GM10266 (cell line): Measurements from ENCODE around the gene FAM120A.

Source experiments
- DNase-seq: peaks from one replicate; pipeline ENCODE4 v3.0.0; 2012; ENCODE audit errors: extremely low spot score
- CTCF ChIP-seq: IDR thresholded peaks from 2 replicates; pipeline ENCODE4 v1.5.1; 2012; ENCODE audit warnings: mild to moderate bottlenecking, low read depth; ENCODE audit not compliant: control insufficient read depth, insufficient read depth; ENCODE audit errors: missing control alignments

The FAM120A gene

DNA sequence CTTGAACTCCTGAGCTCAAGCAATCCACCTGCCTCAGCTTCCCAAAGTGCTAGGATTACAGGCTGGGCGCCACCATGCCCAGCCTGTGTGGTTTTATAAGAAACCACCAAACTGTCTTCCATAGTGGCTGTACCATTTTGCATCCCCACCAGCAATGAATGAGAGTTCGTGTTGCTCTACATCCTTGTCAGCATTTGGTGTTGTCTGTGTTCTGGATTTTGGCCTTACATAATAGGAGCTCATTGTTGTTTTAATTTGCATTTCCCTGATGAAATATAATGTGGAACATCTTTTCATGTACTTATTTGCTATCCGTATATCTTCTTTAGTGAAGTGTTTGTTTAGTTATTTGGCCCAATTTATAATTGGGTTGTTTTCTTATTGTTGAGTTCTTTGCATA lies 154.7 kb downstream of the FAM120A start:
- no peak for DNase-seq
- no peak for TF ChIP-seq CTCF

DNA sequence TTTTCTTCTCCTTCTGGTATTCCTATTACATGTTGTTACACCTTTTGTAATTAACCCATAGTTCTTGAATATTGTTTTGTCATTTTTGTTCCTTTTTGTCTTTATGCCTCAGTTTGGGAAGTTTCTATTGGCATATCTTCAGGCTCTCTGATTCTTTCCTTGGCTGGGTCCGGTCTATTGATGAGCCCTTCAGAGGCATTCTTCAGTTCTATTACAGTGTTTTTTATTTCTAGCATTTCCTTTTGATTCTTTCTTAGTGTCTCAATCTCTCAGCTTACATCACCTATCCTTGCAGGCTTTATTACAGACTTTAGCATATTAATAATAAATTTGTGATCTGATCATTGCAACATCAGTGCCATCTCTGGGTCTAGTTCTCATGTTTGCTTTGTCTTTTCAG lies 158.7 kb downstream of the FAM120A start:
- TF ChIP-seq CTCF = no peak
- DNase-seq = no peak

- DNase-seq = no peak
- no peak for TF ChIP-seq CTCF
Measured at GRCh38 chr9:93612052-93612795, 160.7 kb downstream of the FAM120A start.

DNA sequence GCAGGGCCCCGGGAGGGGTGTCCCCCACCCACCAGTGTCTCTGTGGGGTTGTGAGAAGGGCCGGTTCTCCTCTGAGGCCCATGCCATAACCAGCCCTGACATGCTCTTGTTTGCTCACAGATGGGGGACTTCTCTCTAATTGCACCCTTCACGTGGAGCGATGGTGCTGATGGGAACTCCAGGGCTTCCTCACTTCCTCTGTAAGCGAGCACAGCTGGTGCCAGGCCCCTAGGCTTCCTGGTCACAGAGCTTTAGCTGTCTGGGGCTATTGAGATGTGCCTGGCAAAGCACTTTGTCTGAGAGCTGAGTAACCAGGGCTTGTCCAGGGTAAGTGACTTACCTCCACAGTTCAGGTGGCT lies 161.3 kb downstream of the FAM120A start:
- peak; percentile 42 for DNase-seq
- no peak for TF ChIP-seq CTCF

- no peak for DNase-seq
- TF ChIP-seq CTCF = no peak
Measured at GRCh38 chr9:93613174-93613573, 161.7 kb downstream of the FAM120A start.

- DNase-seq = no peak
- no peak for TF ChIP-seq CTCF
Measured at GRCh38 chr9:93613791-93614190, 162.3 kb downstream of the FAM120A start.

DNA sequence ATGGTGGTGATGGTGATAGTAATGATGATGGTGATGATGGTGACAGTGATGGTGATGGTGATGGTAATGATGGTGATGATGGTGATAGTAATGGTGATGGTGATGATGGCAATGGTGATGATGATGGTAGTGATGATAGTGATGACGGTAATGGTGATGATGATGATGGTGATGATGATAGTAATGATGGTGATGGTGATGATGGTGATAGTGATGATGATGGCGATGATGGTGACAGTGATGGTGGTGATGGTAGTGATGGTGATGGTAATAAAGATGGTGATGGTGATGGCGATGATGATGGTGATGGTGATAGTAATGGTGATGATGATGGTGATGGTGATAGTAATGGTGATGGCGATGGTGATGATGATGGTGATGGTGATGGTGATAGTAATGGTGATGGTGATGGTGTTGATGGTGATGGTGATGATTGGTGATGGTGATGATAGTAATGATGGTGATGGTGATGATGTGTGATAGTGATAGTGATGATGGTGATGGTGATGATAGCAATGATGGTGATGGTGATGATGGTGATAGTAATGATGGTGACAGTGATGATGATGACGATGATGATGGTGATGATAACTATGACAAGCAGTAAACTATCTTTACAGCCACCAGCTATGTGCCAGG lies 163.5 kb downstream of the FAM120A start:
- no peak for TF ChIP-seq CTCF
- DNase-seq = no peak
